ENCODE data around the gene THAP3.
"Not testable (repeated sequence)": the region's sequence is repeated elsewhere in the genome, so short reads cannot be mapped to it uniquely, and the experiment has no call there.

Gene THAP3

GRCh38 chr1:6636778-6637177 lies 12.1 kb downstream of the THAP3 start:
- not testable (repeated sequence) for H3K4me3 ChIP-seq (ENCODE audit: insufficient read depth, low read depth, low read length); H3K9me3 ChIP-seq (ENCODE audit: control insufficient read depth, low read length); H3K27me3 ChIP-seq (ENCODE audit: control insufficient read depth, insufficient read depth, low read length, poor library complexity, severe bottlenecking); H3K4me1 ChIP-seq (ENCODE audit: control insufficient read depth, insufficient read depth, low read length); H3K27ac ChIP-seq (ENCODE audit: insufficient read depth, low read depth, low read length, poor library complexity, severe bottlenecking)
- H3K36me3 ChIP-seq (ENCODE audit: control insufficient read depth, insufficient read depth, low read length), result peaks cover 27% of the 10 kb centered on the region
- 98 to 100% methylated on average over 6 of the region's 6 CpGs for WGBS, 2 experiments

- Histone ChIP-seq H3K9me3 (ENCODE audit: control insufficient read depth, low read length) (no peaks in the 10 kb centered on the region), H3K36me3 (ENCODE audit: control insufficient read depth, insufficient read depth, low read length) (peaks cover 27% of the 10 kb centered on the region), H3K4me3 (ENCODE audit: insufficient read depth, low read depth, low read length) (no peak overlapping the region), H3K27me3 (ENCODE audit: control insufficient read depth, insufficient read depth, low read length, poor library complexity, severe bottlenecking) (no peaks in the 10 kb centered on the region), H3K27ac (ENCODE audit: insufficient read depth, low read depth, low read length, poor library complexity, severe bottlenecking) (no peak overlapping the region), H3K4me1 (ENCODE audit: control insufficient read depth, insufficient read depth, low read length) (no peaks in the 10 kb centered on the region)
- 94 to 98% methylated on average over 9 of the region's 9 CpGs for WGBS, 2 experiments
Observed at GRCh38 chr1:6637770-6638169, 13.1 kb downstream of the THAP3 start.

- Histone ChIP-seq H3K27ac (ENCODE audit: insufficient read depth, low read depth, low read length, poor library complexity, severe bottlenecking) (no peak overlapping the region), H3K36me3 (ENCODE audit: control insufficient read depth, insufficient read depth, low read length) (peaks cover 27% of the 10 kb centered on the region), H3K4me3 (ENCODE audit: insufficient read depth, low read depth, low read length) (no peak overlapping the region), H3K27me3 (ENCODE audit: control insufficient read depth, insufficient read depth, low read length, poor library complexity, severe bottlenecking) (no peaks in the 10 kb centered on the region), H3K9me3 (ENCODE audit: control insufficient read depth, low read length) (no peaks in the 10 kb centered on the region), H3K4me1 (ENCODE audit: control insufficient read depth, insufficient read depth, low read length) (no peaks in the 10 kb centered on the region)
- 92 to 94% methylated on average over 18 of the region's 18 CpGs for WGBS, 2 experiments
Observed at GRCh38 chr1:6638226-6638625, 13.6 kb downstream of the THAP3 start.

GRCh38 chr1:6640867-6641266 lies 16.2 kb downstream of the THAP3 start:
- not testable (repeated sequence) for H3K4me3 ChIP-seq (ENCODE audit: insufficient read depth, low read depth, low read length); H3K9me3 ChIP-seq (ENCODE audit: control insufficient read depth, low read length); H3K27me3 ChIP-seq (ENCODE audit: control insufficient read depth, insufficient read depth, low read length, poor library complexity, severe bottlenecking); H3K27ac ChIP-seq (ENCODE audit: insufficient read depth, low read depth, low read length, poor library complexity, severe bottlenecking); H3K4me1 ChIP-seq (ENCODE audit: control insufficient read depth, insufficient read depth, low read length)
- 81 to 96% methylated on average over 3 of the region's 3 CpGs for WGBS, 2 experiments
- H3K36me3 ChIP-seq (ENCODE audit: control insufficient read depth, insufficient read depth, low read length), result peaks cover 38% of the 10 kb centered on the region

- 97% methylated on average over 7 of the region's 7 CpGs for WGBS, 2 experiments
- peaks cover 24% of the 10 kb centered on the region for H3K36me3 ChIP-seq (ENCODE audit: control insufficient read depth, insufficient read depth, low read length)
Observed at GRCh38 chr1:6645018-6645417, 20.4 kb downstream of the THAP3 start.

GRCh38 chr1:6646499-6647148 lies 22.0 kb downstream of the THAP3 start:
- H3K36me3 ChIP-seq (ENCODE audit: control insufficient read depth, insufficient read depth, low read length), result peaks cover 24% of the 10 kb centered on the region
- 70 to 76% methylated on average over 10 of the region's 10 CpGs for WGBS, 2 experiments
- H3K4me1 ChIP-seq (ENCODE audit: control insufficient read depth, insufficient read depth, low read length), result no peaks in the 10 kb centered on the region

More at GRCh38 chr1:6645018-6645417, 20.4 kb downstream of the THAP3 start:
- Histone ChIP-seq H3K4me1 (ENCODE audit: control insufficient read depth, insufficient read depth, low read length) (no peaks in the 10 kb centered on the region), H3K4me3 (ENCODE audit: insufficient read depth, low read depth, low read length) (no peak overlapping the region), H3K9me3 (ENCODE audit: control insufficient read depth, low read length) (no peaks in the 10 kb centered on the region), H3K27ac (ENCODE audit: insufficient read depth, low read depth, low read length, poor library complexity, severe bottlenecking) (no peak overlapping the region), H3K27me3 (ENCODE audit: control insufficient read depth, insufficient read depth, low read length, poor library complexity, severe bottlenecking) (no peaks in the 10 kb centered on the region)

GRCh38 chr1:6648556-6648955 lies 23.9 kb downstream of the THAP3 start:
- H3K27me3 ChIP-seq (ENCODE audit: control insufficient read depth, insufficient read depth, low read length, poor library complexity, severe bottlenecking), result no peaks in the 10 kb centered on the region
- no peaks in the 10 kb centered on the region for H3K4me1 ChIP-seq (ENCODE audit: control insufficient read depth, insufficient read depth, low read length)
- H3K36me3 ChIP-seq (ENCODE audit: control insufficient read depth, insufficient read depth, low read length), result peaks cover 33% of the 10 kb centered on the region
- H3K27ac ChIP-seq (ENCODE audit: insufficient read depth, low read depth, low read length, poor library complexity, severe bottlenecking), result no peak overlapping the region
- WGBS, 2 experiments, result 87 to 90% methylated on average over 6 of the region's 6 CpGs
- H3K4me3 ChIP-seq (ENCODE audit: insufficient read depth, low read depth, low read length), result no peak overlapping the region
- no peaks in the 10 kb centered on the region for H3K9me3 ChIP-seq (ENCODE audit: control insufficient read depth, low read length)

More at GRCh38 chr1:6646499-6647148, 22.0 kb downstream of the THAP3 start:
- no peaks in the 10 kb centered on the region for H3K27me3 ChIP-seq (ENCODE audit: control insufficient read depth, insufficient read depth, low read length, poor library complexity, severe bottlenecking)
- no peaks in the 10 kb centered on the region for H3K9me3 ChIP-seq (ENCODE audit: control insufficient read depth, low read length)
- no peak overlapping the region for H3K27ac ChIP-seq (ENCODE audit: insufficient read depth, low read depth, low read length, poor library complexity, severe bottlenecking)
- H3K4me3 ChIP-seq (ENCODE audit: insufficient read depth, low read depth, low read length), result no peak overlapping the region

GRCh38 chr1:6651909-6652308 lies 27.2 kb downstream of the THAP3 start:
- Histone ChIP-seq H3K27ac (ENCODE audit: insufficient read depth, low read depth, low read length, poor library complexity, severe bottlenecking) (no peak overlapping the region), H3K27me3 (ENCODE audit: control insufficient read depth, insufficient read depth, low read length, poor library complexity, severe bottlenecking) (no peaks in the 10 kb centered on the region), H3K36me3 (ENCODE audit: control insufficient read depth, insufficient read depth, low read length) (peaks cover 20% of the 10 kb centered on the region), H3K9me3 (ENCODE audit: control insufficient read depth, low read length) (no peaks in the 10 kb centered on the region), H3K4me1 (ENCODE audit: control insufficient read depth, insufficient read depth, low read length) (no peaks in the 10 kb centered on the region), H3K4me3 (ENCODE audit: insufficient read depth, low read depth, low read length) (no peak overlapping the region)
- WGBS, 2 experiments, result 95 to 96% methylated on average over 17 of the region's 17 CpGs

- no peaks in the 10 kb centered on the region for H3K4me1 ChIP-seq (ENCODE audit: control insufficient read depth, insufficient read depth, low read length)
- 87% methylated on average over 6 of the region's 6 CpGs for WGBS, 2 experiments
- H3K9me3 ChIP-seq (ENCODE audit: control insufficient read depth, low read length), result no peaks in the 10 kb centered on the region
- H3K27ac ChIP-seq (ENCODE audit: insufficient read depth, low read depth, low read length, poor library complexity, severe bottlenecking), result no peak overlapping the region
- no peaks in the 10 kb centered on the region for H3K27me3 ChIP-seq (ENCODE audit: control insufficient read depth, insufficient read depth, low read length, poor library complexity, severe bottlenecking)
- peaks cover 20% of the 10 kb centered on the region for H3K36me3 ChIP-seq (ENCODE audit: control insufficient read depth, insufficient read depth, low read length)
- no peak overlapping the region for H3K4me3 ChIP-seq (ENCODE audit: insufficient read depth, low read depth, low read length)
Observed at GRCh38 chr1:6652986-6653385, 28.3 kb downstream of the THAP3 start.

GRCh38 chr1:6653436-6654290 lies 29.0 kb downstream of the THAP3 start:
- Histone ChIP-seq H3K36me3 (ENCODE audit: control insufficient read depth, insufficient read depth, low read length) (peaks cover 20% of the 10 kb centered on the region), H3K9me3 (ENCODE audit: control insufficient read depth, low read length) (no peaks in the 10 kb centered on the region), H3K4me3 (ENCODE audit: insufficient read depth, low read depth, low read length) (no peak overlapping the region), H3K4me1 (ENCODE audit: control insufficient read depth, insufficient read depth, low read length) (no peaks in the 10 kb centered on the region), H3K27me3 (ENCODE audit: control insufficient read depth, insufficient read depth, low read length, poor library complexity, severe bottlenecking) (no peaks in the 10 kb centered on the region), H3K27ac (ENCODE audit: insufficient read depth, low read depth, low read length, poor library complexity, severe bottlenecking) (no peak overlapping the region)
- 94 to 96% methylated on average over 23 of the region's 23 CpGs for WGBS, 2 experiments
